ENCODE results near the gene SERPINB6.

GRCh38 chr6:2992330-2992979, 21.1 kb upstream of the SERPINB6 start:
- TF ChIP-seq, protein P1, sequence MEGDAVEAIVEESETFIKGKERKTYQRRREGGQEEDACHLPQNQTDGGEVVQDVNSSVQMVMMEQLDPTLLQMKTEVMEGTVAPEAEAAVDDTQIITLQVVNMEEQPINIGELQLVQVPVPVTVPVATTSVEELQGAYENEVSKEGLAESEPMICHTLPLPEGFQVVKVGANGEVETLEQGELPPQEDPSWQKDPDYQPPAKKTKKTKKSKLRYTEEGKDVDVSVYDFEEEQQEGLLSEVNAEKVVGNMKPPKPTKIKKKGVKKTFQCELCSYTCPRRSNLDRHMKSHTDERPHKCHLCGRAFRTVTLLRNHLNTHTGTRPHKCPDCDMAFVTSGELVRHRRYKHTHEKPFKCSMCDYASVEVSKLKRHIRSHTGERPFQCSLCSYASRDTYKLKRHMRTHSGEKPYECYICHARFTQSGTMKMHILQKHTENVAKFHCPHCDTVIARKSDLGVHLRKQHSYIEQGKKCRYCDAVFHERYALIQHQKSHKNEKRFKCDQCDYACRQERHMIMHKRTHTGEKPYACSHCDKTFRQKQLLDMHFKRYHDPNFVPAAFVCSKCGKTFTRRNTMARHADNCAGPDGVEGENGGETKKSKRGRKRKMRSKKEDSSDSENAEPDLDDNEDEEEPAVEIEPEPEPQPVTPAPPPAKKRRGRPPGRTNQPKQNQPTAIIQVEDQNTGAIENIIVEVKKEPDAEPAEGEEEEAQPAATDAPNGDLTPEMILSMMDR (IDR thresholded peaks at IDR 0.05) = no peak
- no peak for TF ChIP-seq POLR2A (IDR thresholded peaks at IDR 0.05)

All from right lobe of liver (tissue), 4 donors.